Peyer's patch (tissue), 4 donors: ENCODE results near the gene ELMOD3.

Experiments
- CTCF ChIP-seq, 6 experiments: fragments of 450-650 bp in 4 of 6; fragments of 200-600 bp in 2 of 6; sonication (generic) in 1 of 6; IDR thresholded peaks; one replicate each; pipeline ENCODE4 v1.5.1; 2017 to 2019; ENCODE audit warnings: antibody characterized with exemption in 6 of 6, mild to moderate bottlenecking in 3 of 6, moderate library complexity in 1 of 6
- POLR2A ChIP-seq, 2 donors: fragments of 450-650 bp; IDR thresholded peaks; one replicate each; pipeline ENCODE4 v1.5.1; 2017; ENCODE audit warnings: antibody characterized with exemption in 2 of 2, mild to moderate bottlenecking in 2 of 2, moderate library complexity in 2 of 2

- no peak for TF ChIP-seq CTCF (IDR thresholded peaks at IDR 0.05)
- TF ChIP-seq POLR2A (IDR thresholded peaks at IDR 0.05), result no peak
These were observed 29.1 kb upstream of the ELMOD3 start for GRCh38 chr2:85325466-85325811.
